Measurements from ENCODE around the gene PACS2.
"Not testable (repeated sequence)": the region's sequence is repeated elsewhere in the genome, so short reads cannot be mapped to it uniquely, and the experiment has no call there.

PACS2 gene

GRCh38 chr14:105350450-105351244, 36.1 kb downstream of the PACS2 start:
- no peak for DNase-seq (ENCODE audit: low read depth in 2 of 2)

GRCh38 chr14:105351410-105351809, 36.9 kb downstream of the PACS2 start:
- DNase-seq (ENCODE audit: low read depth in 2 of 2): no peak

GRCh38 chr14:105351920-105352851, 37.6 kb downstream of the PACS2 start:
- peak; percentile 81 to 88 for DNase-seq (ENCODE audit: low read depth in 2 of 2)

GRCh38 chr14:105353136-105353535, 38.6 kb downstream of the PACS2 start:
- DNase-seq (ENCODE audit: low read depth in 2 of 2): no peak

GRCh38 chr14:105354541-105354940, 40.0 kb downstream of the PACS2 start:
- no peak for DNase-seq (ENCODE audit: low read depth in 2 of 2)

GRCh38 chr14:105355049-105355575, 40.6 kb downstream of the PACS2 start:
- no peak for DNase-seq (ENCODE audit: low read depth in 2 of 2)

GRCh38 chr14:105355850-105356604, 41.5 kb downstream of the PACS2 start:
- no peak for DNase-seq (ENCODE audit: low read depth in 2 of 2)

- no peak for DNase-seq (ENCODE audit: low read depth in 2 of 2)
Observed at GRCh38 chr14:105356927-105357326, 42.4 kb downstream of the PACS2 start.

- no peak for DNase-seq (ENCODE audit: low read depth in 2 of 2)
Observed at GRCh38 chr14:105357626-105358025, 43.1 kb downstream of the PACS2 start.

GRCh38 chr14:105358140-105358846, 43.7 kb downstream of the PACS2 start:
- DNase-seq (ENCODE audit: low read depth in 2 of 2): no peak

GRCh38 chr14:105358943-105359342, 44.4 kb downstream of the PACS2 start:
- no peak for DNase-seq (ENCODE audit: low read depth in 2 of 2)

- DNase-seq (ENCODE audit: low read depth in 2 of 2): not testable (repeated sequence)
Observed at GRCh38 chr14:105361412-105361811, 46.9 kb downstream of the PACS2 start.

- no peak for DNase-seq (ENCODE audit: low read depth in 2 of 2)
Observed at GRCh38 chr14:105363847-105364708, 49.5 kb downstream of the PACS2 start.

GRCh38 chr14:105365101-105365500, 50.6 kb downstream of the PACS2 start:
- DNase-seq (ENCODE audit: low read depth in 2 of 2): no peak

GRCh38 chr14:105365681-105366080, 51.1 kb downstream of the PACS2 start:
- no peak for DNase-seq (ENCODE audit: low read depth in 2 of 2)

GRCh38 chr14:105366386-105367074, 52.0 kb downstream of the PACS2 start:
- no peak for DNase-seq (ENCODE audit: low read depth in 2 of 2)

GRCh38 chr14:105367116-105368031, 52.8 kb downstream of the PACS2 start:
- DNase-seq (ENCODE audit: low read depth in 2 of 2): no peak

GRCh38 chr14:105368032-105368417, 53.5 kb downstream of the PACS2 start:
- DNase-seq (ENCODE audit: low read depth in 2 of 2): no peak

Measured in stimulated activated CD4-positive, alpha-beta T cell treated with anti-CD3 and anti-CD28 coated beads, Interleukin-15, amount 100 ng/mL, for 48 hours (primary cell).